ENCODE data around the gene RPS6KA2.
A peak's percentile ranks its signal among the peaks of the same experiment; 100 is the strongest.

RPS6KA2 gene

GRCh38 chr6:166627033-166627874 is at the start of gene RPS6KA2:
Gene RPS6KA2 (minus strand): TSS chr6:166627251. CDS start chr6:166627019, 232 bp downstream.
- DNase-seq, result peak; percentile 100

DNA sequence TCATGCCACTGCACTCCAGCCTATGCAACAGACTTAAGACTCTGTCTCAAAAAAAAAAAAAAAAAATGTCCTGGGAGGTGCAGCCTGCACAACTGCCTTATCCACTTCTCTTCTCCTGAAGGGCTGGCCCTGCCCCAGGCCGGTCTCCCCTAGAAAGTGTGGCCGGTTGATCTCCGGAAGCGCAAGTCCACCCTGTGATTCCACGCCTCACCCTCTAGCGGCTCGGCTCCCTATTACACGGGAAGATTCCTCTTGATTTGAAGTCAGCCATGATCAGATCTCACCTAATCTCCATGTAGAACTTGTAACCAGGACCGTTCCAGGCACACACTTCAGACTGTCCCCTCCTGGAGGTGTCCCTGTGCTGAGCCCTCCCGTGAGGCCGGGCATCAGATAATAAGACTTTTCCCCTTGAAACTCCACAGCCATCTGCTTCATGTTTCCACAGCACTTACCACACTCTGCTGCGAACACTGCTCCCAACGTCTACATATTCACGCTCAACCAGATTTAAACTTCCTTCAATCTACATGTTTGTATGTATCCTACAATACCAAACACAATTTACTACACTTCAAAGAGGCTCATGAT is 49.3 kb upstream of the RPS6KA2 start:
- no peak for DNase-seq

DNA sequence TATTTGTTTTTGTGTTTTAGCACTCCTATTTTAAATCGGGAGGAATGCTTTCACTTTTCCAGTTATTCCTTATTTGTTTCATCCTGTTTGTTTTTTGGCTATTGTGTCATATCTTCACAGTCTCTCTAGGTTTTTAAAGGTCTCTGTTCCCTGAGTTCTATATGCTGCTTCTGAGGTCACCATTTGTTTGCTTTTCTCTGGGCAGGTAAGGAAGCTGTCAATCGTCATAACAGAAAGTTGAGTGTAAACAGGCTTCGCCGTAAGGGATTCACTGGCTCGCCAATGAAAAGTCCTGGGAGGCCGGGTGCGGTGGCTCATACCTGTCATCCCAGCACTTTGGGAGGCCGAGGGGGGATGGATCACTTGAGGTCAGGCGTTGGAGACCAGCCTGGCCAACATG is 48.7 kb upstream of the RPS6KA2 start:
- no peak for DNase-seq

GRCh38 chr6:166673309-166673708 is 46.3 kb upstream of the RPS6KA2 start:
- DNase-seq, result no peak

DNA sequence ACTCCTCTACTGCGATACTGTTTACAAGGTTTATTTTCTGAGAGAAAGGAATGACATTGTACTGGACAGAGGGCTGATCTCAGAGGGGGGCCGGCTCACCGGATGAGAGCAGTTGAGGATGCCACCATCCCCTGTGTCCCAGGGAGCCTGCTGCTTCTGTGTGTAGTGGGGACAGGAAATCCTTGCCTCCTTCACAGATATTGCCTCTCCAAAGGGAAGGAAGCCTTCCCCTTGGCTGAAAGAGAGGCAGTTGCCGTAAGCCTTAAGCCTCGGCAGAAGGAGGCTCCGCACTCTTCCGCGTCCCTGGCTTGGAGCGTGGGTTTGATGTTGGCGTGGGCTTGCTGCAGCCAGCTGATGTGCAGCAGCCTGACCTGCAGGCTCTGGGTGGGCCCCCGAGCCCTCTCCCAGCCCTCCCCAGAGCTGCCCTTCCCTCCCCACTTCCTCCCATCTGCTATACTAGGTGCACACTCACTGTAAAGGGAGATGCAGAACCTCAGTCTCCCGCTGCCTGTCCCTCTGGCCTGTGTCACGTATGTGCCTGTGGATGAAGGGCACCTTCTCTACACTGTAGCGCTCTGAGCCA is 45.7 kb upstream of the RPS6KA2 start:
- DNase-seq, result no peak

DNA sequence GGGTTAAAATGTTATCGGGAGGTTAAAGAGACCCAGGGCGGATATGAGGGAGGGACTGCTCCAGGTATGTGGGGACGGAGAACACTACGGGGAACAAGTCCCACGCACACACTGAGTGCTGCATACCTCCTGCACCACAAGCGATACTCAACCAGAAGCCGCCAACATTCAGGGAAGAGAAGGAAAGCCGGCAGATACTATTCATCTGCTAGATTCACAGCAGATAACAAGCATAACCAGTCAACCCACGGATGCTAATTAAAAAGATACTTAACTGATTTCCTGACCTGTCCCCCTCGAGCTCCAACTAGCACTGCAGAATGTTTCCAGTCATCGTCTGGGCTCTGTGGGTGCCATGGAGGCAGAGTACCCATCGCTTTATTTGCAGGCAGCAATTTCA is 45.1 kb upstream of the RPS6KA2 start:
- no peak for DNase-seq

GRCh38 chr6:166671434-166672081 is 44.5 kb upstream of the RPS6KA2 start:
- no peak for DNase-seq

GRCh38 chr6:166670894-166671293 is 43.8 kb upstream of the RPS6KA2 start:
- DNase-seq, result no peak

DNA sequence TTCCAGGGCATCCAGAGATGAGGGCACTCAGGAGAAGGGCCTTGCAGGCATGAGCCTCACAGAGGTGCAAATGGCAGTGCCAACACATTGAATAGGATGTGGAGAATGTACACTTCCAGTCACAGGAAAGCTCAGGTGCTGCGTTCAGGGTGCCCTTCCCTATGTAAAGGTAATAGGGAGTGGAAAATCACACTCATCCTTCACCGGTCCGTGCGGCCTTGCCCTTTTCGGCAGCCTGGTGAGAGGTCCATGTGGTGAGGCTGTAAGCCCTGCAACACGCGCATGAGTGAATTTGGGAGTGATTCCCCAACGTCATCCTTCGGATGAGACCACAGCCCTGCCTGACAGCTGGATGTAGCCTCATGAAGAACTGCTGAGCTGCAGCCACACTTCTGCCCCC is 43.0 kb upstream of the RPS6KA2 start:
- no peak for DNase-seq

GRCh38 chr6:166667796-166668610 is 41.0 kb upstream of the RPS6KA2 start:
- no peak for DNase-seq

- DNase-seq, result no peak
Observed at GRCh38 chr6:166664135-166664534, 37.1 kb upstream of the RPS6KA2 start.

GRCh38 chr6:166663568-166663967 is 36.5 kb upstream of the RPS6KA2 start:
- DNase-seq, result no peak

GRCh38 chr6:166662690-166663089 is 35.6 kb upstream of the RPS6KA2 start:
- DNase-seq, result no peak

DNA sequence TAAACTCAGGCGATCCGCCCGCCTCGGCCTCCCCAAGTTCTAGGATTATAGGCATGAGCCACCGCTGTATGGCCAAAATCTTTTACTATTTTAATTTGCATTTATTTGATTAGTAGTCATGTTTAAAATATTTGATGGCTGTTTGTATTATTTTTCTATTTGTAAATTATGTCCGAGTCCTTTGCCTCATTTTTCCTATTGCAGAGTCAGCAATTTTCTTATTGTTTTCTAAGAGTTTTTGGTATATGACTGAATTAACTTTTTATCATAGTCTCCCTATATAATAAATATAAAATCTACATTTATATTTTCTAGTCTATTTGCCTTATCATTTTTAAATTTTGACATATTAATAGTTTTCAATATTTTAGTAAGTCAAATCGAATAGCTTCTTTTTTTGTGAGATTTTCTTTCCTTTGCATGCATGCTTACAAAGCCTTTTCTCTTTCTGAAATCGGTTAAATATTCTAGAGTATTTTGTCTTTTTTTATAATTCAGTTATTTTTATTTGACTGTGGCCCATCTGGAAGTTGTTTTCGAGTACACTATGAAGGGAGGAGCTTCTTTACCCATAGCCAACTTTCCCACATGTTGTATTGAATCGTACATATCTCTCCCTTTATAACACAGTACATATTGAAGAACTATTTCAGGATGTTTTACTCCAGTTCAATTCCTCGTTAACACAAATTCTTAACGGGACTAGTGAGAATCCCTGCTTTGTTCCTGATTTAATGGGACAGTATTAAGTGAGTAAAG is 34.5 kb upstream of the RPS6KA2 start:
- no peak for DNase-seq

DNA sequence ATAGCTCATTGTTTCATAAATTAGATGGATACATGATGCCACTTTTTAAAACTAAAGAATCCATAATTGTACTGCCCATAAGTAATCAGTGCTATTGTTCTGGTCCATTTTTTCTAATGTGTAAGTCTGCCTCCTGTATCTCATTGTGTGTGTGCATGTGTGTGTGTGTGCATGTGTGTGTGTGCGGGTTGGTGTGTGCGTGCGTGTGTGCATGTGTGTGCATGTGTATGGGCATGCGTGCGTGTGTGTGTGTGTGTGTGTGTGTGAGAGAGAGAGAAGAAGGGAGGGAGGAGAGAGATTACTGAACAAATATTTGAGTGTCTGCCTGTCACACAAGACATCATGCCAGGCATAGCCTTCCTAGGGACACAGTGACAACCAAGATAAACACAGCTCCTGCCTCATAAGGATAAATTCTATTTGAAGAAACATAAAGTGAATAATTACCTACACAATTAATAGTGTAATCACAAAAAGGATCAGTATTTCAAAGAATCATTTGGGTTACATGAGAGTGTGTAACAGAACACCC is 33.2 kb upstream of the RPS6KA2 start:
- no peak for DNase-seq

DNA sequence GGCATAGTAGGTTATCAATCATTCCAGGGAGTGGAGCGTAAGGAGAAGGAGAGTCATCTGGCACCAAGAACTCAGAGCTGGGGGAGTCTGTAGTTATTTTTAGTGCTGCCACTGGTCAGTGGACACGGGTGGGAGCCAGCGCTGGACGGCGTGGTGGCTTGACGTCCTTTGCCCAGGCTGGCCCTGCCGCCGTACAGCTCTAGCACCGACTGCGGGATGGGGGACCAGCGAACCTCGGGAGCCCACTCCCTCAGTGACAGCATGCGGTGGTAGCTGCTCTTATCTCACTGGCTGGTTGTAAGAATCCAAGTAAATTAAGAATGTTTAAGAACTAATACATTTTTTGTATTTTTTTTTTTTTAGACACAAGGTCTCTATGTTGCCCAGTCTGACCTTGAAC is 32.5 kb upstream of the RPS6KA2 start:
- no peak for DNase-seq

GRCh38 chr6:166658792-166659150 is 31.7 kb upstream of the RPS6KA2 start:
- no peak for DNase-seq

- DNase-seq, result no peak
Observed at GRCh38 chr6:166658115-166658791, 31.2 kb upstream of the RPS6KA2 start.

DNA sequence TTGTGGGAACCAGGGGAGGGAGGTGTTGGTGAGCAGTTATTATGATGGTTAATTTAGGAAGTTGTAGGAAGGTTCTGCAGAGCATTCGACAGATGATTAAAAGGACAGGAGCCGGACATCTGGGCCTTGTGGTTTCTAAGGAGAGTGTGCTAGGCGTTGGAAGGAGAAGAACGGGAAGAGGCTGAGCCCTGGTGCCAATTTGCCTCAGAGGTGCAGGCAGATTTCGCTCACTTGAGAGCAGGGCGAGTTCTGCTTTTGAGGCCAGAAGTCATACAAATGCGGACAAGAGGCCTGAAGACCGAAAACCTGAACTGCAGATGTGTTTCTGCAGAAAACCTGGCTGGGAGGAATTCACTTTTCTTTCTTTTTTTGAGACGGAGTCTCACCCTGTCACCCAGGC is 30.5 kb upstream of the RPS6KA2 start:
- no peak for DNase-seq

DNA sequence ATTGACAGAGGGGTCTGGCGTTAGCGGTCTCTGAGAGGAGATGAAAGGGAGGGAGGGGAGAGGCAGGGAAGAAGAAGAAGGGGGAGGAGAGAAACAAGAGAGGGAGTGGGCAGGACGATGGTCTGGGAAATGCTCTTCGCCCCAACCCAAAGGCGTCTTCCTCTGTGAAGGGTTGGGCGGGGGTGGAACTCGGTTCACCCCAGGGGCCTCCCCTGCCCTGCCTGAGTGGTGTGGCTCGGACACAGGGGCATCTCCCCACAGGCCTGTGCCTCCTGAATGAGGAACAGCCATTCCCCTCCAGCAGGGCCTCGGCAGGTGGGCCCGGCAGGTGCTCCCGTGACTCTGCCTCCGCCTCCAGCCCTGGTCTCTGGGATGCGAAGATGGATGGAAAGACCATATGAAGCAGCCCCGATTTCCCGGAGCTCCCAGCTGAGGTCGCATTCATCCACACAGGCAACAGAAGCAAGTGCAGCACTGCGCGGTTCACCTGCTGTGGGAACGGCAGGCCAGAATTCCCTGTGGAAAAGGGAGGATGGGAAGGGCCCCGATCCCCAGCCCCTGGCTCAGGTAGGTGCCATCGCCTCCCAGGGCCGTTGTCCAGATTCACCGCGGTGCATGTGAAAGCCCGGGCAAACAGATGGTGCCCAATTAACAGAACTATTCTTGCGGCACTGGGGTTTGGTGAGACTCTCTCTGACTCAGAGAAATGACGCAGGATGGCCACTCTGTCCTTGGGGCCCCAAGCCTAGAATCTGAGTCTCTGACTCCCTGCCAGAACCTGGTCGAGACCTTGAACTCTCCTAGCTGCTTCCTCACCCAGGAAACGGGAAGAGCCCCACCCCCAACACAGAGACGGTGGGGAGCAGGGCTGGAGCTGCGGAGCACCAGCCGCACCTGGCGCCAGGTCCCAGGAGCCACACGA is 29.4 kb upstream of the RPS6KA2 start:
- no peak for DNase-seq
